Mucosa of stomach (tissue), 1 donor: ENCODE results near the gene TSHR.

ENCODE experiments used
- H3K27me3 ChIP-seq: one replicate; pipeline ENCODE4 v1.7.0; 2013; ENCODE audit warnings: mild to moderate bottlenecking, low read length; ENCODE audit not compliant: control insufficient read depth, insufficient read depth
- H3K36me3 ChIP-seq: one replicate; pipeline ENCODE4 v1.7.0; 2013; ENCODE audit warnings: low read length; ENCODE audit not compliant: control insufficient read depth, insufficient read depth
- H3K4me1 ChIP-seq: one replicate; pipeline ENCODE4 v1.7.0; 2013; ENCODE audit warnings: mild to moderate bottlenecking, low read length; ENCODE audit not compliant: control insufficient read depth, insufficient read depth
- H3K4me3 ChIP-seq: one replicate; pipeline ENCODE4 v1.7.0; 2013; ENCODE audit warnings: low read length
- H3K9ac ChIP-seq: one replicate; pipeline ENCODE4 v1.7.0; 2013; ENCODE audit warnings: mild to moderate bottlenecking, low read length, moderate library complexity
- H3K9me3 ChIP-seq: one replicate; pipeline ENCODE4 v1.7.0; 2013; ENCODE audit warnings: mild to moderate bottlenecking, low read length, moderate library complexity; ENCODE audit not compliant: control insufficient read depth
- donor health status: Pancreatic carcinoma.

Gene TSHR

DNA sequence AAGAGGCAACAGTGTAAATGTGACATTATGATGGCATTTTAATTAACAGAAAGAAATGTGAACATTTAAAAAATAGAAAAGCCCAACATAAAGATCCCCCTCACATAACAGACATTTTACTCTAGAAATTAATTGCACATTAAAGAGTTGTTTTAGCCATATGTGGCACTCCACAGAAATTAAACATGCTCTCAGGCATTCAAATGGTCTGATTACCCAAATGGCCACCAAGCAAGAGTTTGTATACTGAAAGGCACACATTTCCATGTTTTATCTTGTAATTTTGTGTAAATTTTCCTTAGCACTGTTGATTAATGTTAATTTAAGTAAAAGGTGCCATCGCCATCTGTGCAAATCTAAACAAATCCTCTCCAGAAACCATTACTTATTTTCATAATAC is 221.8 kb downstream of the TSHR start:
- H3K9me3 ChIP-seq: no peaks in the 10 kb centered on the region
- H3K36me3 ChIP-seq: no peaks in the 10 kb centered on the region
- no peak overlapping the region for H3K4me3 ChIP-seq
- peaks cover 5% of the 10 kb centered on the region for H3K4me1 ChIP-seq
- no peaks in the 10 kb centered on the region for H3K27me3 ChIP-seq
- H3K9ac ChIP-seq: no peak overlapping the region

DNA sequence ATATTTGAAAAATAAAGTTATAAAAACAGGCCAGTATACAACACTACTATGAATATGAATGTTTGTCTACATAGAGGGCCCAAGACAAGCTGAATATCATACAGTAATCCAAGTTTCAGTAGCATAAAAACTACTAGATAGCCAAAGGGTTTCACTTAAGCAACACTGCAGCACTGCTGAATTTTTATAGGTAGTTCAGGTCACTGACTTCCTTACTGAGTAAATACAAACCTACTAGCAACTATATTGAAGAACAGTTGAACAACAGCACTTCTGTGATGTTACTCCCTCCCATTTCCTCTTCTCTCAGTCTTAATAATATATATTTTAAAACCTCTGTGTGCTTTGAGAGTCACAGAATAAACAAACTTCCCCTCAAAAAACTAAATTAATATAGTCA is 222.6 kb downstream of the TSHR start:
- no peaks in the 10 kb centered on the region for H3K9me3 ChIP-seq
- no peaks in the 10 kb centered on the region for H3K36me3 ChIP-seq
- no peaks in the 10 kb centered on the region for H3K27me3 ChIP-seq
- H3K4me1 ChIP-seq: peaks cover 5% of the 10 kb centered on the region
- H3K9ac ChIP-seq: no peak overlapping the region
- H3K4me3 ChIP-seq: no peak overlapping the region

DNA sequence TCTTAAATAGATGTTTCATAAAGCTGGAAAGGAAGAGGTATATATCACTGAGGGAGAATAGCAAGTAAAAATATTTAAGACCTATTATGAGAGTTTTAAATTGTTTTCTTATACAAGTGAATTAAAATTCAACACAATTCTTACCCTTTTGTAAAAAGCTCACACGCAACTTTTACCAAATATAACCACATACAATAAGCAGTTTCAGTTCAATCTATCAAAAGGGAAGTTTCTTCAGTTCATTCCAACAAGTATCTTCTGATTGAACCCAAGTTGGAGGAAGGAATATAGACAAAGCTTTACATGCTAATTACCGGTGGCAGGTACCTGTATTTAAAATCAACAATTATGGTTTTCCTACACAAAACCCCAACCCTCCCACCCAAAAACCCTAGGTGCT is 224.2 kb downstream of the TSHR start:
- Histone ChIP-seq H3K4me1 (peaks cover 5% of the 10 kb centered on the region), H3K27me3 (no peaks in the 10 kb centered on the region)

DNA sequence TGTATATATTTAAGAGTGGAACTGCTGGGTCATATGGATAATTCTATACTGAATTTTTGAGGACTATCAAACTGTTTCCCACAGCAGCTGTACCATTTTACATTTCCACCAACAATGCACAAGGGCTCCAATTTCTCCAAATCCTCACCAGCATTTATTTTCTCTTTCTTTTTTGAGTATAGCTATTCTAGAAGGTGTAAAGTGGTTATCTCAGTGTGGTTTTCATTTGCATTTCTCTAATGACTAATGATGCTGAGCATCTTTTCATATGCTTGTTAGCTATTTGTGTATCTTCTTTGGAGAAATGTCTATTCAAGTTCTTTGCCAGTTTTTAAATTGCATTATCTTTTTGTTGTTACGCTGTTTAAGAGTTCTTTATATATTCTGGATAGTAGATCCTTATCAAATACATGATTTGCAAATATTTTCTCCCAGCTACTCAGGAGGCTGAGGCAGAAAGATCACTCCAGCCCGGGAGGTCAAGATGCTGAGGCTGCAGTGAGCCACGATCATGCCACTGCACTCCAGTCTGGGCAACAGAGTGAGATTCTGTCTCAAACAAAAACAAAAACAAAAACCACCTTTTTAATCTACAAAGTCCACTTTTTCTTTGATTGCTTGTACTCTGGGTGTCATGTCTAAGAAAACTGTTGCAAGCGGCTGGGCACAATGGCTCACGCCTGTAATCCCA is 232.6 kb downstream of the TSHR start:
- Histone ChIP-seq H3K4me3 (no peak overlapping the region), H3K9ac (no peak overlapping the region), H3K4me1 (no peaks in the 10 kb centered on the region), H3K27me3 (no peaks in the 10 kb centered on the region), H3K9me3 (no peaks in the 10 kb centered on the region), H3K36me3 (no peaks in the 10 kb centered on the region)

More for the DNA sequence above, 224.2 kb downstream of the TSHR start:
- H3K9ac ChIP-seq: no peak overlapping the region
- H3K36me3 ChIP-seq: no peaks in the 10 kb centered on the region
- H3K4me3 ChIP-seq: no peak overlapping the region
- H3K9me3 ChIP-seq: no peaks in the 10 kb centered on the region

DNA sequence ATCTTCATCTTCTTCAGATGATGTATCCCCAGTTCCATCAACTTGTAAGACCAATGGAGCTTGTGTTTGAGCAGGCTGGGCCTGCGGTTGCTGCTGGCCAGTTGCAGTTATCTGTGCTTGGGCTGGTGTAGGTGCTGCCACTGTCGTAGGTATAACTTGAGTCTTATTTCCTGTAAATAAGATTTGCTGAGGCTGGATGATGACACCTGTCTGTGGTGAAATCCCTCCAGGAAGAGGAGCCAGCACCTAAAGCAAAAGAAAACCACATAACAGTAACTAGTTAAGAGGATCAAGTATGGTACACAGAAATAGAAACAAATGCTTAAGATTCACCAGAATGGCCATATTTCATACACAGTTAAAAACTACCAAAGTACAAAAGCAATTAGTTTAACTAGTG is 237.2 kb downstream of the TSHR start:
- Histone ChIP-seq H3K27me3 (no peaks in the 10 kb centered on the region), H3K4me3 (no peak overlapping the region), H3K4me1 (no peaks in the 10 kb centered on the region), H3K9ac (no peak overlapping the region), H3K36me3 (no peaks in the 10 kb centered on the region), H3K9me3 (no peaks in the 10 kb centered on the region)

DNA sequence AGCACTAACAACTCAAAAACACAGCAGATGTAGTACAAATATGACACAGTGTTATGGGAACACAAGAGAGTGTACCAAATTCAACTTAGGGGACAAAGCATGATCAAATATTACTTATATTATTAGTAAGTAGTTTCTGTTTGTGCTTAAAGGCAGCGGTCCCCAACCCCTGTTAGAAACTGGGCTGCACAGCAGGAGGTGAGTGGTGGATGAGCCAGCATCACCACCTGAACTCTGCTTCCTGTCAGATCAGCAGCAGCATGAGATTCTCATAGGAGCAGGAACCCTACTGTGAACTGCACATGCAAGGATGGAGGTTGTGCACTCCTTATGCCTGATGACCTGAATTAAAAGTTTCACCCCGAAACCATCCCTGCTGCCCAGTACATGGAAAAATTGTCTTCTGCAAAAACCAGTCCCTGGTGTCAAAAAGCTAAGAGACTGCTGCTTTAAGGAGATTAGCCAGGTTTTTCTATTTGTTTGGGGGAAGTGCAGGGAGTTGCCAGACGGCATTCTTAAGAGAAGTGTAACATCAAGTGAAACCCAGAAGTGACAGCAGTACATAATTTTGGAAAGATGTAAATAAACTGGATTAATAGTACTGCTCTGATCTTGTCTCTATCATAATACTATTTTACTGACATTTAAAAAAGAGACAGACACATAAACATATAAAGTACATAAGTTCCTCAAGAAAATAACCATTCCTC is 238.7 kb downstream of the TSHR start:
- no peaks in the 10 kb centered on the region for H3K4me1 ChIP-seq
- H3K36me3 ChIP-seq: peaks cover 3% of the 10 kb centered on the region
- no peaks in the 10 kb centered on the region for H3K9me3 ChIP-seq
- no peak overlapping the region for H3K4me3 ChIP-seq
- no peak overlapping the region for H3K9ac ChIP-seq
- H3K27me3 ChIP-seq: no peaks in the 10 kb centered on the region
